ENCODE results near the gene SMIM38.

GRCh38 chr11:69107413-69107812 is 48.3 kb upstream of the SMIM38 start:
- TF ChIP-seq CTCF (IDR thresholded peaks at IDR 0.05) (no peak), EZH2 (IDR thresholded peaks at IDR 0.05; ENCODE audit: borderline replicate concordance, insufficient read depth, low read depth, low read length, poor library complexity, severe bottlenecking) (no peak)

Data from B cell (primary cell).